ENCODE measurements around the gene STK39. TPM values are rescaled to one million over a fixed set of nuclear protein-coding genes. Genes with fewer than 3 reads are reported as not detected.

STK39 gene
- total and polyA plus RNA-seq, 2 donors (not counting 1 experiment from before 2014, with no cell fraction given), result 16.7 to 30.1 TPM

- Histone ChIP-seq H2AFZ (ENCODE audit: low read length) (no peak overlapping the region), H3K9ac (ENCODE audit: insufficient read depth, low read length) (no peak overlapping the region), H4K20me1 (ENCODE audit: control insufficient read depth, extremely low read depth, insufficient read depth, low read length) (no peaks in the 10 kb centered on the region), H3K27ac (ENCODE audit: insufficient read depth, low read length) (no peak overlapping the region), H3K9me3 (ENCODE audit: control insufficient read depth, insufficient read depth, low read depth, low read length) (no peaks in the 10 kb centered on the region), H3K4me3 (replicated peaks in 1 of 4; ENCODE audit: control extremely low read depth in 1 of 4, insufficient read depth in 1 of 4, low read depth in 3 of 4, low read length in 4 of 4) (no peak overlapping the region), H3K27me3 (ENCODE audit: control insufficient read depth, insufficient read depth, low read length) (no peaks in the 10 kb centered on the region), H3K36me3 (ENCODE audit: control insufficient read depth, insufficient read depth, low read length) (no peaks in the 10 kb centered on the region), H3K4me1 (ENCODE audit: control insufficient read depth, extremely low read depth, insufficient read depth, low read length) (no peaks in the 10 kb centered on the region), H3K79me2 (ENCODE audit: control insufficient read depth, insufficient read depth, low read length) (no peaks in the 10 kb centered on the region), H3K4me2 (ENCODE audit: extremely low read depth, insufficient read depth, low read length) (no peak overlapping the region)
- no peak for TF ChIP-seq EZH2 (IDR thresholded peaks at IDR 0.05; ENCODE audit: low read length, missing control alignments)
- TF ChIP-seq, protein P1, sequence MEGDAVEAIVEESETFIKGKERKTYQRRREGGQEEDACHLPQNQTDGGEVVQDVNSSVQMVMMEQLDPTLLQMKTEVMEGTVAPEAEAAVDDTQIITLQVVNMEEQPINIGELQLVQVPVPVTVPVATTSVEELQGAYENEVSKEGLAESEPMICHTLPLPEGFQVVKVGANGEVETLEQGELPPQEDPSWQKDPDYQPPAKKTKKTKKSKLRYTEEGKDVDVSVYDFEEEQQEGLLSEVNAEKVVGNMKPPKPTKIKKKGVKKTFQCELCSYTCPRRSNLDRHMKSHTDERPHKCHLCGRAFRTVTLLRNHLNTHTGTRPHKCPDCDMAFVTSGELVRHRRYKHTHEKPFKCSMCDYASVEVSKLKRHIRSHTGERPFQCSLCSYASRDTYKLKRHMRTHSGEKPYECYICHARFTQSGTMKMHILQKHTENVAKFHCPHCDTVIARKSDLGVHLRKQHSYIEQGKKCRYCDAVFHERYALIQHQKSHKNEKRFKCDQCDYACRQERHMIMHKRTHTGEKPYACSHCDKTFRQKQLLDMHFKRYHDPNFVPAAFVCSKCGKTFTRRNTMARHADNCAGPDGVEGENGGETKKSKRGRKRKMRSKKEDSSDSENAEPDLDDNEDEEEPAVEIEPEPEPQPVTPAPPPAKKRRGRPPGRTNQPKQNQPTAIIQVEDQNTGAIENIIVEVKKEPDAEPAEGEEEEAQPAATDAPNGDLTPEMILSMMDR (conservative IDR thresholded peaks at IDR 0.05 in 1 of 2, IDR thresholded peaks at IDR 0.05 in 1 of 2; ENCODE audit: low read depth in 1 of 2, low read length in 2 of 2), result no peak
- DNase-seq (ENCODE audit: low read depth in 2 of 2), result no peak
Measured at GRCh38 chr2:167955264-167955906, 292.0 kb downstream of the STK39 start.

DNA sequence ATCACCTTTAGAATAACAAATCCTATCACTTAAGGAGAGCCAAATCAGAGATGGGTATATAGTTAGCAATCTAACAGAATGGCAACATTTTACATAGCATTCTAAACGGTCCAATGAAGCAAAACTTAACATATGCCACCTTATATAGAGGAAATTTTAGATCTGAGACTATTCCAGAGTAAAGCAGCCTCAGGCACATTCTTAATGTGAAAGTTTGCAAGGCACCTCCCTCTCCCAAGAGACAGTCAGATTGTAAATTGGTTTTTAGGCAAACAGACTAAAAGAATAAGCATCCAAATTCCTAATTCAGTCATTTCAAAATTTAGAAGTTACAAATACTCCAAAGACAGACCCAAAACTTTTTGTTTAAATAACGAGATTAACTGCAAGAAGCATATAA lies 292.9 kb downstream of the STK39 start:
- H3K4me2 ChIP-seq (ENCODE audit: extremely low read depth, insufficient read depth, low read length), result no peak overlapping the region
- H3K4me3 ChIP-seq (replicated peaks in 1 of 4; ENCODE audit: control extremely low read depth in 1 of 4, insufficient read depth in 1 of 4, low read depth in 3 of 4, low read length in 4 of 4), result no peak overlapping the region
- H3K79me2 ChIP-seq (ENCODE audit: control insufficient read depth, insufficient read depth, low read length), result no peaks in the 10 kb centered on the region
- H4K20me1 ChIP-seq (ENCODE audit: control insufficient read depth, extremely low read depth, insufficient read depth, low read length), result no peaks in the 10 kb centered on the region
- no peak for DNase-seq (ENCODE audit: low read depth in 2 of 2)
- H3K9me3 ChIP-seq (ENCODE audit: control insufficient read depth, insufficient read depth, low read depth, low read length), result no peaks in the 10 kb centered on the region
- H3K27ac ChIP-seq (ENCODE audit: insufficient read depth, low read length), result no peak overlapping the region
- H2AFZ ChIP-seq (ENCODE audit: low read length), result no peak overlapping the region
- H3K4me1 ChIP-seq (ENCODE audit: control insufficient read depth, extremely low read depth, insufficient read depth, low read length), result no peaks in the 10 kb centered on the region
- no peak overlapping the region for H3K9ac ChIP-seq (ENCODE audit: insufficient read depth, low read length)
- no peaks in the 10 kb centered on the region for H3K27me3 ChIP-seq (ENCODE audit: control insufficient read depth, insufficient read depth, low read length)
- no peaks in the 10 kb centered on the region for H3K36me3 ChIP-seq (ENCODE audit: control insufficient read depth, insufficient read depth, low read length)
- TF ChIP-seq, protein P1 (conservative IDR thresholded peaks at IDR 0.05 in 1 of 2, IDR thresholded peaks at IDR 0.05 in 1 of 2; ENCODE audit: low read depth in 1 of 2, low read length in 2 of 2), result no peak

- DNase-seq (ENCODE audit: low read depth in 2 of 2), result no peak
- Histone ChIP-seq H3K4me1 (ENCODE audit: control insufficient read depth, extremely low read depth, insufficient read depth, low read length) (no peaks in the 10 kb centered on the region), H2AFZ (ENCODE audit: low read length) (no peak overlapping the region), H3K27ac (ENCODE audit: insufficient read depth, low read length) (no peak overlapping the region), H3K4me2 (ENCODE audit: extremely low read depth, insufficient read depth, low read length) (no peak overlapping the region), H3K36me3 (ENCODE audit: control insufficient read depth, insufficient read depth, low read length) (no peaks in the 10 kb centered on the region), H3K9ac (ENCODE audit: insufficient read depth, low read length) (no peak overlapping the region), H3K79me2 (ENCODE audit: control insufficient read depth, insufficient read depth, low read length) (no peaks in the 10 kb centered on the region), H3K27me3 (ENCODE audit: control insufficient read depth, insufficient read depth, low read length) (no peaks in the 10 kb centered on the region), H4K20me1 (ENCODE audit: control insufficient read depth, extremely low read depth, insufficient read depth, low read length) (no peaks in the 10 kb centered on the region), H3K4me3 (replicated peaks in 1 of 4; ENCODE audit: control extremely low read depth in 1 of 4, insufficient read depth in 1 of 4, low read depth in 3 of 4, low read length in 4 of 4) (no peak overlapping the region), H3K9me3 (ENCODE audit: control insufficient read depth, insufficient read depth, low read depth, low read length) (no peaks in the 10 kb centered on the region)
- TF ChIP-seq, protein P1 (conservative IDR thresholded peaks at IDR 0.05 in 1 of 2, IDR thresholded peaks at IDR 0.05 in 1 of 2; ENCODE audit: low read depth in 1 of 2, low read length in 2 of 2), result no peak
- TF ChIP-seq EZH2 (IDR thresholded peaks at IDR 0.05; ENCODE audit: low read length, missing control alignments), result no peak
Measured at GRCh38 chr2:167953776-167954175, 293.6 kb downstream of the STK39 start.

All from fibroblast of lung (primary cell).